H9 (cell line): ENCODE results near the gene NEDD4. TPM values are rescaled to one million over a fixed set of nuclear protein-coding genes. Genes with fewer than 3 reads are reported as not detected.

Source experiments
- DNase-seq: peaks from one replicate; pipeline ENCODE4 v3.0.0-alpha.2; 2017
- H2AFZ ChIP-seq: one replicate; pipeline ENCODE4 v1.6.1; 2013; ENCODE audit warnings: mild to moderate bottlenecking, low read length, control low read depth, moderate library complexity
- H2AK5ac ChIP-seq: 2 replicates; pipeline ENCODE4 v1.6.1; 2013; ENCODE audit warnings: low read length, control low read depth, mixed read lengths; ENCODE audit not compliant: insufficient read length
- H2BK120ac ChIP-seq: one replicate; pipeline ENCODE4 v1.6.1; 2013; ENCODE audit warnings: low read depth, mild to moderate bottlenecking, low read length, control low read depth, inconsistent platforms; ENCODE audit not compliant: poor library complexity, severe bottlenecking
- H2BK12ac ChIP-seq: 2 replicates; pipeline ENCODE4 v1.6.1; 2013; ENCODE audit warnings: low read length, control low read depth, mixed read lengths, low read depth; ENCODE audit not compliant: insufficient read length
- H2BK15ac ChIP-seq: 2 replicates; pipeline ENCODE4 v1.6.1; 2013; ENCODE audit warnings: low read depth, low read length, control low read depth
- H2BK20ac ChIP-seq: one replicate; pipeline ENCODE4 v1.6.1; 2013; ENCODE audit warnings: low read depth, mild to moderate bottlenecking, low read length, control low read depth, inconsistent platforms; ENCODE audit not compliant: poor library complexity, severe bottlenecking
- H2BK5ac ChIP-seq: 2 replicates; pipeline ENCODE4 v1.6.1; 2013; ENCODE audit warnings: low read length, control low read depth, mixed read lengths; ENCODE audit not compliant: insufficient read length
- H3K14ac ChIP-seq: 2 replicates; pipeline ENCODE4 v1.6.1; 2013; ENCODE audit warnings: low read length, control low read depth; ENCODE audit not compliant: insufficient read depth
- H3K18ac ChIP-seq: 2 replicates; pipeline ENCODE4 v1.6.1; 2013; ENCODE audit warnings: low read depth, mild to moderate bottlenecking, mixed read lengths, low read length, control low read depth; ENCODE audit not compliant: insufficient read length
- H3K23ac ChIP-seq: 2 replicates; pipeline ENCODE4 v1.6.1; 2013; ENCODE audit warnings: low read length, control low read depth, mixed read lengths, low read depth; ENCODE audit not compliant: insufficient read length
- H3K23me2 ChIP-seq: 2 replicates; pipeline ENCODE4 v1.6.1; 2013; ENCODE audit warnings: low read depth, mild to moderate bottlenecking, mixed read lengths, low read length, control low read depth; ENCODE audit not compliant: insufficient read length, poor library complexity, severe bottlenecking
- H3K27ac ChIP-seq: 2 replicates; pipeline ENCODE4 v1.5.1; 2013; ENCODE audit warnings: low read length, control low read depth, mixed read lengths, low read depth; ENCODE audit not compliant: insufficient read length
- H3K27me3 ChIP-seq: 2 replicates; pipeline ENCODE4 v1.6.1; 2013; ENCODE audit warnings: low read length, control low read depth, inconsistent platforms; ENCODE audit not compliant: insufficient read depth
- H3K4ac ChIP-seq: 2 replicates; pipeline ENCODE4 v1.6.1; 2013; ENCODE audit warnings: low read depth, mild to moderate bottlenecking, control low read depth, inconsistent platforms, low read length, moderate library complexity
- H3K4me1 ChIP-seq: 2 replicates; pipeline ENCODE4 v1.6.1; 2013; ENCODE audit warnings: low read length, control low read depth, inconsistent platforms; ENCODE audit not compliant: insufficient read depth
- H3K4me2 ChIP-seq: 2 replicates; pipeline ENCODE4 v1.6.1; 2013; ENCODE audit warnings: low read length, control low read depth, mixed read lengths; ENCODE audit not compliant: insufficient read length, insufficient read depth
- H3K56ac ChIP-seq: 2 replicates; pipeline ENCODE4 v1.6.1; 2013; ENCODE audit warnings: low read depth, mild to moderate bottlenecking, mixed read lengths, low read length, control low read depth; ENCODE audit not compliant: insufficient read length
- H3K79me1 ChIP-seq: 2 replicates; pipeline ENCODE4 v1.6.1; 2013; ENCODE audit warnings: low read depth, mild to moderate bottlenecking, moderate library complexity, low read length, control low read depth, inconsistent platforms; ENCODE audit not compliant: insufficient read depth, poor library complexity, severe bottlenecking
- H3K79me2 ChIP-seq: 2 replicates; pipeline ENCODE4 v1.6.1; 2013; ENCODE audit warnings: low read length, control low read depth, inconsistent platforms; ENCODE audit not compliant: insufficient read depth
- H3K9ac ChIP-seq: 2 replicates; pipeline ENCODE4 v1.6.1; 2013; ENCODE audit warnings: low read length, control low read depth, mixed read lengths; ENCODE audit not compliant: insufficient read length; ENCODE audit errors: extremely low read depth
- H3K9me3 ChIP-seq: one replicate; pipeline ENCODE4 v1.6.1; 2013; ENCODE audit warnings: low read depth, low read length, inconsistent platforms; ENCODE audit not compliant: control insufficient read depth
- H3T11ph ChIP-seq: one replicate; pipeline ENCODE4 v1.6.1; 2013; ENCODE audit warnings: mild to moderate bottlenecking, low read length, control low read depth, inconsistent platforms
- H4K20me1 ChIP-seq: one replicate; pipeline ENCODE4 v1.6.1; 2013; ENCODE audit not compliant: control insufficient read depth, insufficient read length, insufficient read depth
- H4K5ac ChIP-seq: 2 replicates; pipeline ENCODE4 v1.6.1; 2013; ENCODE audit warnings: low read depth, mild to moderate bottlenecking, mixed read lengths, low read length, control low read depth; ENCODE audit not compliant: insufficient read length
- H4K8ac ChIP-seq: replicated peaks from 2 replicates; pipeline ENCODE4 v1.6.1; 2013; ENCODE audit warnings: low read length, control low read depth, mixed read lengths, low read depth; ENCODE audit not compliant: insufficient read length
- H4K91ac ChIP-seq: 2 replicates; pipeline ENCODE4 v1.6.1; 2013; ENCODE audit warnings: low read depth, mild to moderate bottlenecking, moderate library complexity, mixed read lengths, low read length, control low read depth; ENCODE audit not compliant: insufficient read length
- H3K27ac Mint-ChIP-seq, 3 experiments: 2 replicates in 2 of 3; 3 replicates in 1 of 3; pipeline ENCODE4 v1.8.0; 2020 to 2021; ENCODE audit warnings: mixed read lengths in 3 of 3, mild to moderate bottlenecking in 1 of 3, moderate library complexity in 1 of 3
- H3K27me3 Mint-ChIP-seq: 2 replicates; pipeline ENCODE4 v1.8.0; 2021; ENCODE audit warnings: low read depth, mild to moderate bottlenecking, moderate library complexity, mixed read lengths
- H3K36me3 Mint-ChIP-seq, 3 experiments: 2 replicates in 2 of 3; 3 replicates in 1 of 3; pipeline ENCODE4 v1.8.0; 2020 to 2021; ENCODE audit warnings: low read depth in 3 of 3, mixed read lengths in 3 of 3; ENCODE audit not compliant: insufficient read depth in 1 of 3
- H3K4me1 Mint-ChIP-seq, 2 experiments: 2 replicates each; pipeline ENCODE4 v1.8.0; 2020; ENCODE audit warnings: mixed read lengths in 2 of 2
- H3K4me3 Mint-ChIP-seq, 2 experiments: 2 replicates in 1 of 2; 3 replicates in 1 of 2; pipeline ENCODE4 v1.8.0; 2020 to 2021; ENCODE audit warnings: mild to moderate bottlenecking in 2 of 2, mixed read lengths in 2 of 2, moderate library complexity in 1 of 2
- H3K9me3 Mint-ChIP-seq, 2 experiments: 2 replicates in 1 of 2; 3 replicates in 1 of 2; pipeline ENCODE4 v1.8.0; 2020; ENCODE audit warnings: mild to moderate bottlenecking in 2 of 2, mixed read lengths in 2 of 2, moderate library complexity in 1 of 2
- WGBS: extraction: QIAGEN DNeasy Blood & Tissue Kit; methylation state at CpG from one replicate; pipeline ENCODE4 v1.1.7; 2013; ENCODE audit warnings: missing lambda C conversion rate, low lambda C conversion rate, mixed read lengths; ENCODE audit not compliant: insufficient read length; ENCODE audit errors: extremely low coverage; 5-methylcytosine and 5-hydroxymethylcytosine counted together
- total RNA-seq: library from RNA; stranded (reverse); gene quantifications from 2 replicates; pipeline ENCODE4 v1.2.1, GENCODE V29; 2021
- TF ChIP-seq, protein P1 (sequence below): fragments of 200-600 bp; sonication (generic); conservative IDR thresholded peaks from 3 replicates; pipeline ENCODE4 v1.8.0; 2021; ENCODE audit warnings: antibody characterized with exemption, mild to moderate bottlenecking

Gene NEDD4
- total RNA-seq, 1 experiment from 2014 or later: 9.6 TPM

GRCh38 chr15:55980511-55980910, 12.9 kb downstream of the NEDD4 start:
- no peaks in the 10 kb centered on the region for H3K9me3 ChIP-seq
- H3K56ac ChIP-seq: no peak overlapping the region
- TF ChIP-seq, protein P1, sequence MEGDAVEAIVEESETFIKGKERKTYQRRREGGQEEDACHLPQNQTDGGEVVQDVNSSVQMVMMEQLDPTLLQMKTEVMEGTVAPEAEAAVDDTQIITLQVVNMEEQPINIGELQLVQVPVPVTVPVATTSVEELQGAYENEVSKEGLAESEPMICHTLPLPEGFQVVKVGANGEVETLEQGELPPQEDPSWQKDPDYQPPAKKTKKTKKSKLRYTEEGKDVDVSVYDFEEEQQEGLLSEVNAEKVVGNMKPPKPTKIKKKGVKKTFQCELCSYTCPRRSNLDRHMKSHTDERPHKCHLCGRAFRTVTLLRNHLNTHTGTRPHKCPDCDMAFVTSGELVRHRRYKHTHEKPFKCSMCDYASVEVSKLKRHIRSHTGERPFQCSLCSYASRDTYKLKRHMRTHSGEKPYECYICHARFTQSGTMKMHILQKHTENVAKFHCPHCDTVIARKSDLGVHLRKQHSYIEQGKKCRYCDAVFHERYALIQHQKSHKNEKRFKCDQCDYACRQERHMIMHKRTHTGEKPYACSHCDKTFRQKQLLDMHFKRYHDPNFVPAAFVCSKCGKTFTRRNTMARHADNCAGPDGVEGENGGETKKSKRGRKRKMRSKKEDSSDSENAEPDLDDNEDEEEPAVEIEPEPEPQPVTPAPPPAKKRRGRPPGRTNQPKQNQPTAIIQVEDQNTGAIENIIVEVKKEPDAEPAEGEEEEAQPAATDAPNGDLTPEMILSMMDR: no peak
- Mint-ChIP-seq H3K27me3 (no peaks in the 10 kb centered on the region), H3K36me3 (no peaks in the 10 kb centered on the region), H3K9me3 (no peaks in the 10 kb centered on the region), H3K27ac (peak overlapping the region in 1 of 3 experiments; percentile 30; a peak in 2 of 7 replicates), H3K4me1 (peaks cover 7 to 9% of the 10 kb centered on the region in 2 experiments; a peak in 2 of 4 replicates), H3K4me3 (no peak overlapping the region)
- H3K9ac ChIP-seq: no peak overlapping the region
- no peaks in the 10 kb centered on the region for H4K20me1 ChIP-seq
- H3K4me1 ChIP-seq: no peaks in the 10 kb centered on the region; the same call in 1 of the 2 replicates
- H2AFZ ChIP-seq: no peak overlapping the region
- no peak overlapping the region for H4K91ac ChIP-seq
- H2BK15ac ChIP-seq: no peak overlapping the region
- H3K23me2 ChIP-seq: no peaks in the 10 kb centered on the region
- no peak for DNase-seq
- H3K18ac ChIP-seq: no peak overlapping the region
- no peak overlapping the region for H2BK5ac ChIP-seq
- H3K23ac ChIP-seq: no peak overlapping the region
- no peaks in the 10 kb centered on the region; the same call in 1 of the 2 replicates for H3K79me2 ChIP-seq
- no peak overlapping the region for H3K27ac ChIP-seq
- H3K4me2 ChIP-seq: no peak overlapping the region
- no peak overlapping the region for H2BK120ac ChIP-seq
- H3K79me1 ChIP-seq: no peaks in the 10 kb centered on the region
- no peak overlapping the region for H2BK20ac ChIP-seq
- H3K4ac ChIP-seq: no peak overlapping the region
- H4K8ac ChIP-seq: no peak overlapping the region
- no CpG with 5 or more reads among the region's 4 CpGs for WGBS
- no peaks in the 10 kb centered on the region for H3K27me3 ChIP-seq
- no peak overlapping the region for H4K5ac ChIP-seq
- H3T11ph ChIP-seq: no peak overlapping the region
- H2BK12ac ChIP-seq: no peak overlapping the region
- H2AK5ac ChIP-seq: no peak overlapping the region
- H3K14ac ChIP-seq: no peak overlapping the region
